Kidney tubule cell (primary cell): ENCODE data around the gene ZNF678.

Experiments
- DNase-seq: peaks from one replicate; pipeline ENCODE4 v3.0.0-alpha.2; 2018; ENCODE audit warnings: low spot score

ZNF678 gene

GRCh38 chr1:227718932-227719331 lies 155.6 kb downstream of the ZNF678 start:
- no peak for DNase-seq

GRCh38 chr1:227723474-227723873 lies 160.1 kb downstream of the ZNF678 start:
- no peak for DNase-seq

- no peak for DNase-seq
Measured at GRCh38 chr1:227725046-227725445, 161.7 kb downstream of the ZNF678 start.

GRCh38 chr1:227726318-227726717 lies 163.0 kb downstream of the ZNF678 start:
- no peak for DNase-seq
